Liver (tissue), 9 donors: Measurements from ENCODE around the gene SLC12A5. TPM values are rescaled to one million over a fixed set of nuclear protein-coding genes. Genes with fewer than 3 reads are reported as not detected.

Experiments
- DNase-seq: peaks from one replicate; pipeline ENCODE4 v3.0.0-alpha.2; 2017; ENCODE audit warnings: low spot score
- H3K27ac ChIP-seq, 2 donors: one replicate each; pipeline ENCODE4 v1.7.0; 2013; ENCODE audit warnings: inconsistent platforms in 2 of 2, low read length in 2 of 2, control low read depth in 1 of 2, low read depth in 1 of 2, mild to moderate bottlenecking in 1 of 2
- H3K27me3 ChIP-seq, 4 donors: one replicate each; pipeline versions ENCODE4 v1.6.1 to v1.7.0; 2013; ENCODE audit warnings: low read length in 3 of 4, inconsistent platforms in 1 of 4, mild to moderate bottlenecking in 1 of 4, moderate library complexity in 1 of 4; ENCODE audit not compliant: control insufficient read depth in 4 of 4, insufficient read depth in 4 of 4
- H3K36me3 ChIP-seq, 4 donors: one replicate each; pipeline versions ENCODE4 v1.6.1 to v1.7.0; 2013; ENCODE audit warnings: low read length in 3 of 4, mild to moderate bottlenecking in 3 of 4, low read depth in 1 of 4, moderate library complexity in 1 of 4; ENCODE audit not compliant: control insufficient read depth in 4 of 4, insufficient read depth in 3 of 4
- H3K4me1 ChIP-seq, 4 donors: one replicate each; pipeline versions ENCODE4 v1.6.1 to v1.7.0; 2013; ENCODE audit warnings: low read length in 3 of 4, mild to moderate bottlenecking in 3 of 4, moderate library complexity in 1 of 4; ENCODE audit not compliant: control insufficient read depth in 4 of 4, insufficient read depth in 4 of 4
- H3K4me3 ChIP-seq, 3 donors: one replicate each; pipeline versions ENCODE4 v1.6.1 to v1.7.0; 2013; ENCODE audit warnings: low read length in 3 of 3, control low read depth in 1 of 3, low read depth in 1 of 3, mild to moderate bottlenecking in 1 of 3
- H3K9ac ChIP-seq, 2 donors: one replicate each; pipeline ENCODE4 v1.7.0; 2013; ENCODE audit warnings: low read length in 2 of 2, mild to moderate bottlenecking in 2 of 2, moderate library complexity in 2 of 2, control low read depth in 1 of 2, low read depth in 1 of 2
- H3K9me3 ChIP-seq, 4 donors: one replicate each; pipeline versions ENCODE4 v1.6.1 to v1.7.0; 2013; ENCODE audit warnings: low read length in 3 of 4; ENCODE audit not compliant: control insufficient read depth in 4 of 4
- ATF3 ChIP-seq: IDR thresholded peaks from 2 replicates; pipeline ENCODE4 v1.6.1; 2016; ENCODE audit warnings: antibody characterized with exemption
- CTCF ChIP-seq: fragments of 150-350 bp; IDR thresholded peaks from 2 replicates; pipeline ENCODE4 v1.5.1; 2017; ENCODE audit warnings: improper control_type of control experiment, low read depth, low read length; ENCODE audit not compliant: missing input control
- EGR1 ChIP-seq, 2 donors: IDR thresholded peaks; 2 replicates each; pipeline ENCODE4 v1.6.1; 2016 to 2018; ENCODE audit warnings: antibody characterized with exemption in 2 of 2, low read depth in 2 of 2
- FOXA1 ChIP-seq: IDR thresholded peaks from 2 replicates; pipeline ENCODE4 v1.6.1; 2016; ENCODE audit warnings: antibody characterized with exemption
- GABPA ChIP-seq, 2 donors: IDR thresholded peaks in 1 of 2; conservative IDR thresholded peaks in 1 of 2; 2 replicates each; pipeline ENCODE4 v1.6.1; 2016; ENCODE audit warnings: antibody characterized with exemption in 2 of 2, mild to moderate bottlenecking in 1 of 2, moderate library complexity in 1 of 2
- HNF4A ChIP-seq, 2 donors: conservative IDR thresholded peaks; 2 replicates each; pipeline ENCODE4 v1.6.1; 2016; ENCODE audit warnings: antibody characterized with exemption in 2 of 2, mild to moderate bottlenecking in 2 of 2
- HNF4G ChIP-seq: IDR thresholded peaks from 2 replicates; pipeline ENCODE4 v1.6.1; 2016; ENCODE audit warnings: antibody characterized with exemption
- JUND ChIP-seq, 2 donors: IDR thresholded peaks; 2 replicates each; pipeline ENCODE4 v1.6.1; 2016; ENCODE audit warnings: antibody characterized with exemption in 2 of 2
- NR2F2 ChIP-seq: IDR thresholded peaks from 2 replicates; pipeline ENCODE4 v1.6.1; 2016; ENCODE audit warnings: antibody characterized with exemption
- REST ChIP-seq: IDR thresholded peaks from 2 replicates; pipeline ENCODE4 v1.6.1; 2016; ENCODE audit warnings: antibody characterized with exemption, mild to moderate bottlenecking
- TAF1 ChIP-seq: conservative IDR thresholded peaks from 2 replicates; pipeline ENCODE4 v1.6.1; 2016; ENCODE audit warnings: antibody characterized with exemption, mild to moderate bottlenecking
- YY1 ChIP-seq: IDR thresholded peaks from 2 replicates; pipeline ENCODE4 v1.6.1; 2016; ENCODE audit warnings: antibody characterized with exemption, mild to moderate bottlenecking
- WGBS: extraction: QIAGEN DNeasy Blood & Tissue Kit; methylation state at CpG from one replicate; pipeline ENCODE4 v1.1.7; 2013; 5-methylcytosine and 5-hydroxymethylcytosine counted together
- polyA plus RNA-seq, 2 donors: library from polyadenylated mRNA; stranded (reverse) in 1 of 2; unstranded in 1 of 2; fragments of 200-250 nt in 1 of 2; fragments of >200 nt in 1 of 2; fragmentation: Nextera tagmentation in 1 of 2; extraction: Ambion mirVana in 1 of 2; gene quantifications; one replicate each; pipeline versions ENCODE4 v1.2.1 to v1.2.3, GENCODE V29; 2013 to 2015
- total RNA-seq, 2 donors: library from RNA; depleted of rRNA; stranded (reverse); fragments of >200 nt; gene quantifications; one replicate each; pipeline ENCODE4 v1.2.3, GENCODE V29; 2014
- TF ChIP-seq, protein P1 (sequence below): IDR thresholded peaks from 2 replicates; pipeline ENCODE4 v1.6.1; 2016; ENCODE audit warnings: antibody characterized with exemption
- TF ChIP-seq, protein P2 (sequence below): IDR thresholded peaks from 2 replicates; pipeline ENCODE4 v1.6.1; 2016; ENCODE audit warnings: antibody characterized with exemption
- donor health status: healthy.
- donor health status: healthy.
- donor health status: healthy.
- donor health status: healthy.
- donor health status: healthy.

Gene SLC12A5
- total and polyA plus RNA-seq, 4 donors, result 0.33 to 1.5 TPM; not detected in 2

DNA sequence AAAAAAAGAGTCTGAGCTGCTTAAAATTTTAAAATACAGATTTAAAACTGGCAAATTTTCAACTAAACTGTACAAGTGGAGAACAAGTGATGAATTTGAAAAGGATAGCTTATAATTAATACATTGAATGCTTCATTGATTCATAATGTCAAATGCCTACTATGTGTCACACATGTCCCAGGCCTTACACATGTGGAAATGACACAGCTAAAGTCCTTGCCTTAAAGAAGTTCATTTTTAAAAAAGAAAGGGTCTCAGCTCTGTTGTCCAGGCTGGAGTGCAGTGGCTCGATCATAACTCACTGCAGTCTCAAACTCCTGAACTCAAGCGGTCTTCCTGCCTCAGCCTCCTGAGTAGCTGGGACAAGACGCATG, 55.8 kb downstream of the SLC12A5 start:
- WGBS, result 90% methylated on average over 3 of the region's 3 CpGs
- H3K4me1 ChIP-seq, result peaks cover 16 to 58% (median 39%) of the 10 kb centered on the region in 4 donors
- DNase-seq, result no peak
- no peaks in the 10 kb centered on the region for H3K36me3 ChIP-seq
- no peak overlapping the region for H3K9ac ChIP-seq
- H3K27ac ChIP-seq, result no peak overlapping the region
- no peaks in the 10 kb centered on the region for H3K27me3 ChIP-seq
- TF ChIP-seq ATF3, result no peak
- TF ChIP-seq FOXA1, result no peak
- no peak for TF ChIP-seq HNF4G
- no peak for TF ChIP-seq EGR1 (IDR thresholded peaks at IDR 0.05; ENCODE audit: low read depth in 2 of 2)
- no peak for TF ChIP-seq HNF4A (conservative IDR thresholded peaks at IDR 0.05)
- TF ChIP-seq NR2F2, result no peak
- TF ChIP-seq GABPA (IDR thresholded peaks at IDR 0.05 in 1 of 2, conservative IDR thresholded peaks at IDR 0.05 in 1 of 2), result no peak
- TF ChIP-seq YY1, result no peak
- no peak for TF ChIP-seq REST
- TF ChIP-seq CTCF, result no peak
- TF ChIP-seq, protein P1, sequence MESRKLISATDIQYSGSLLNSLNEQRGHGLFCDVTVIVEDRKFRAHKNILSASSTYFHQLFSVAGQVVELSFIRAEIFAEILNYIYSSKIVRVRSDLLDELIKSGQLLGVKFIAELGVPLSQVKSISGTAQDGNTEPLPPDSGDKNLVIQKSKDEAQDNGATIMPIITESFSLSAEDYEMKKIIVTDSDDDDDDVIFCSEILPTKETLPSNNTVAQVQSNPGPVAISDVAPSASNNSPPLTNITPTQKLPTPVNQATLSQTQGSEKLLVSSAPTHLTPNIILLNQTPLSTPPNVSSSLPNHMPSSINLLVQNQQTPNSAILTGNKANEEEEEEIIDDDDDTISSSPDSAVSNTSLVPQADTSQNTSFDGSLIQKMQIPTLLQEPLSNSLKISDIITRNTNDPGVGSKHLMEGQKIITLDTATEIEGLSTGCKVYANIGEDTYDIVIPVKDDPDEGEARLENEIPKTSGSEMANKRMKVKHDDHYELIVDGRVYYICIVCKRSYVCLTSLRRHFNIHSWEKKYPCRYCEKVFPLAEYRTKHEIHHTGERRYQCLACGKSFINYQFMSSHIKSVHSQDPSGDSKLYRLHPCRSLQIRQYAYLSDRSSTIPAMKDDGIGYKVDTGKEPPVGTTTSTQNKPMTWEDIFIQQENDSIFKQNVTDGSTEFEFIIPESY, result no peak
- TF ChIP-seq TAF1, result no peak
- TF ChIP-seq, protein P2, sequence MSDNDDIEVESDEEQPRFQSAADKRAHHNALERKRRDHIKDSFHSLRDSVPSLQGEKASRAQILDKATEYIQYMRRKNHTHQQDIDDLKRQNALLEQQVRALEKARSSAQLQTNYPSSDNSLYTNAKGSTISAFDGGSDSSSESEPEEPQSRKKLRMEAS, result no peak
- no peak for TF ChIP-seq JUND (IDR thresholded peaks at IDR 0.05)
- H3K9me3 ChIP-seq, result no peaks in the 10 kb centered on the region
- no peak overlapping the region for H3K4me3 ChIP-seq

DNA sequence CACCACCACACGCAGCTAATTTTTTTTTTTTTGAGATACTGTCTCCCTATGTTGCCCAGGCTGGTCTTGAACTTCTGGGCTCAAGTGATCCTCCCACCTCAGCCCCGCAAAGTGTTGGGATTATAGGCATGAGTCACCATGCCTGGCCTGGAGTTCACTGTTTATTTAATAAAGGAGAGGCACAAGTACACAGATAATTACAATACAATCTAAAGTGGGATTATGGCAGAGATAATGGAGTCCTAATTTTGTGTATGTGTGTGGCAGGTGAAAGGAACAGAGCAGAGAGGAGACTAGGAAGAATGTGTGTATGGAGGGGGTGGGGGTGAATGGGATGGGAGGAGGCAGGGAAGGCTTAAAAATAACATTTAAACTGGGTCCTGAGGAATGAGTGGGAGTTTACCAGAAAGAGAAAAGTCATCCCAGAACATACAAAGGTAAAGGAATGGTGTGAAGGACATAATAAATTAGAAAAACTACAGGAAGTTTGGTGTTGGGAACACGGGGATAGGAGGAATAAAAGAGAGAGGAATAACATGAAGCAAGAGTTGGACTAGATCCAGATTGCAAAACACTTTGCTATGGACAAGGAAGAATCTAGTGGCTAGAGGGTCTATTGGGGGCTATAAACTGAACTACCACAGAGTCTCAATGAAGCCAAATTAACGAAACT, 56.3 kb downstream of the SLC12A5 start:
- Histone ChIP-seq H3K36me3 (no peaks in the 10 kb centered on the region), H3K4me1 (peaks cover 16 to 58% (median 42%) of the 10 kb centered on the region in 4 donors), H3K27ac (no peak overlapping the region), H3K4me3 (no peak overlapping the region), H3K27me3 (no peaks in the 10 kb centered on the region), H3K9ac (no peak overlapping the region), H3K9me3 (no peaks in the 10 kb centered on the region)
- 45% methylated on average over 4 of the region's 4 CpGs for whole genome bisulfite sequencing
- no peak for DNase-seq
- TF ChIP-seq CTCF (no peak), JUND (IDR thresholded peaks at IDR 0.05) (peak; percentile 56 to 70)
